Measurements from ENCODE around the gene COMMD6.

COMMD6 gene

DNA sequence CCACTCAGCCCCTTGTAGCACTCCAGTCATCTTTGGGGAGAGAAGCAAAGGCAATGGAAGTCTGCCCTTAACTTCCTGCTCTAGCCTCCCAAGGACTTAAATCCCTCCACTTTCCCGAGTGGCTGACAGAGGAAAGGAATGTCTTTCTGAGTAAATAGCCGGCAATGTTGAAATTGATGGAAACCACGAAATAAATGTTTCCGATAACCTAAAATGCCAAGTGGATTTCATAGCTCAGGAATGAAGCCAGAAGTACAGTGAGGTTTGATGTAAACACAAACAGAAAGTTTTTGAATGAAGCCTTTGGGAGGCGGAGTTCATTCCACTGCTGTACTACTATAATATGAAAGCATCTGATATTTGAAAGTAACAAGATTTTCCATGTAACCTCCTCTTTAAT lies 41.7 kb downstream of the COMMD6 start:
- DNase-seq (ENCODE audit: low spot score) = no peak
- TF ChIP-seq, protein P1, sequence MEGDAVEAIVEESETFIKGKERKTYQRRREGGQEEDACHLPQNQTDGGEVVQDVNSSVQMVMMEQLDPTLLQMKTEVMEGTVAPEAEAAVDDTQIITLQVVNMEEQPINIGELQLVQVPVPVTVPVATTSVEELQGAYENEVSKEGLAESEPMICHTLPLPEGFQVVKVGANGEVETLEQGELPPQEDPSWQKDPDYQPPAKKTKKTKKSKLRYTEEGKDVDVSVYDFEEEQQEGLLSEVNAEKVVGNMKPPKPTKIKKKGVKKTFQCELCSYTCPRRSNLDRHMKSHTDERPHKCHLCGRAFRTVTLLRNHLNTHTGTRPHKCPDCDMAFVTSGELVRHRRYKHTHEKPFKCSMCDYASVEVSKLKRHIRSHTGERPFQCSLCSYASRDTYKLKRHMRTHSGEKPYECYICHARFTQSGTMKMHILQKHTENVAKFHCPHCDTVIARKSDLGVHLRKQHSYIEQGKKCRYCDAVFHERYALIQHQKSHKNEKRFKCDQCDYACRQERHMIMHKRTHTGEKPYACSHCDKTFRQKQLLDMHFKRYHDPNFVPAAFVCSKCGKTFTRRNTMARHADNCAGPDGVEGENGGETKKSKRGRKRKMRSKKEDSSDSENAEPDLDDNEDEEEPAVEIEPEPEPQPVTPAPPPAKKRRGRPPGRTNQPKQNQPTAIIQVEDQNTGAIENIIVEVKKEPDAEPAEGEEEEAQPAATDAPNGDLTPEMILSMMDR (IDR thresholded peaks at IDR 0.05; ENCODE audit: extremely low read depth, insufficient read depth, missing control alignments) = no peak
- in situ Hi-C loops (cut with MboI; ENCODE audit: low pct_unique_long_range_greater_than_20kb, low sequenced_read_pairs, unreplicated experiment) = no loop called here

DNA sequence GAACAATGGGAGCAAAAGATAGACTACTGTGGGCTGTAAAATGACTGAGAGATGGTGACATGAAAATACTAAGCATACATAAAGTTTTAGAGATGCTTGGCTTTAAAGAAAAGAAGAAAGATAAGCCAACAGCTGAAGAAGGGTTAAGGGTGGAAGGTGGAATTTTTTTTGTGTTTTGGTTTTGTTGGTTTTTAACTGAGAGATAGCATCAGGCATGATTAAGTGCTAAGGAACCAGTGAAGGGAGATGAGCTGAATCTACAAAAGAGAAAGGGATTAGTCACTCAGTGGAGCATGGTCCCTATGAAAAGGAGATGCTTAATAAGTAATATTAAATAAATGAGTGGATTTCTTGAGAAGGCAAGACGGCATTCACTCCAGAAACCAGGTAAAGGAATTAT lies 43.1 kb downstream of the COMMD6 start:
- in situ Hi-C loops (cut with MboI; ENCODE audit: low pct_unique_long_range_greater_than_20kb, low sequenced_read_pairs, unreplicated experiment) = no loop called here
- no peak for DNase-seq (ENCODE audit: low spot score)
- TF ChIP-seq, protein P1 (IDR thresholded peaks at IDR 0.05; ENCODE audit: extremely low read depth, insufficient read depth, missing control alignments) = no peak

- DNase-seq (ENCODE audit: low spot score) = no peak
- in situ Hi-C loops (cut with MboI; ENCODE audit: low pct_unique_long_range_greater_than_20kb, low sequenced_read_pairs, unreplicated experiment) = no loop called here
Measured at GRCh38 chr13:75493156-75493555, 44.5 kb downstream of the COMMD6 start.

DNA sequence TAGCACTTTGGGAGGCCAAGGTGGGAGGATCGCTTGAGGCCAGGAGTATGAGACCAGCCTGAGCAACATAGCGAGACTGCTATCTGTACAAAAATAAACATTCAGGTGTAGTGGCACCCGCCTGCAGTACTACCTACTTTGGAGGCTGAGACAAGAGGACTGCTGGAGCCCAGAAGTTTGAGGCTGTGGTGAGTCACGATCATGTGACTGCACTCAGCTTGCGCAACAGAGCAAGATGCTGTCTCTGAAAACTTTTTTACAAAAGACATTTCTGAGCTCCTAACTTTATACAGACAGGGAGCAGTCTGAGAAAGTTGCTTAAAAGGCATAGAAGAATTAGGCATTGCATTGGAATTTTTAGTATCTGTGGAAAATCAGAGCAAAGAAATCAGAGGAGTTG lies 45.3 kb downstream of the COMMD6 start:
- TF ChIP-seq, protein P1 (IDR thresholded peaks at IDR 0.05; ENCODE audit: extremely low read depth, insufficient read depth, missing control alignments) = no peak
- DNase-seq (ENCODE audit: low spot score) = no peak
- in situ Hi-C loops (cut with MboI; ENCODE audit: low pct_unique_long_range_greater_than_20kb, low sequenced_read_pairs, unreplicated experiment) = no loop called here

More at GRCh38 chr13:75493156-75493555, 44.5 kb downstream of the COMMD6 start:
- TF ChIP-seq, protein P1 (IDR thresholded peaks at IDR 0.05; ENCODE audit: extremely low read depth, insufficient read depth, missing control alignments) = no peak

GRCh38 chr13:75491376-75491775 lies 46.3 kb downstream of the COMMD6 start:
- in situ Hi-C loops (cut with MboI; ENCODE audit: low pct_unique_long_range_greater_than_20kb, low sequenced_read_pairs, unreplicated experiment) = no loop called here
- TF ChIP-seq, protein P1 (IDR thresholded peaks at IDR 0.05; ENCODE audit: extremely low read depth, insufficient read depth, missing control alignments) = no peak
- no peak for DNase-seq (ENCODE audit: low spot score)

DNA sequence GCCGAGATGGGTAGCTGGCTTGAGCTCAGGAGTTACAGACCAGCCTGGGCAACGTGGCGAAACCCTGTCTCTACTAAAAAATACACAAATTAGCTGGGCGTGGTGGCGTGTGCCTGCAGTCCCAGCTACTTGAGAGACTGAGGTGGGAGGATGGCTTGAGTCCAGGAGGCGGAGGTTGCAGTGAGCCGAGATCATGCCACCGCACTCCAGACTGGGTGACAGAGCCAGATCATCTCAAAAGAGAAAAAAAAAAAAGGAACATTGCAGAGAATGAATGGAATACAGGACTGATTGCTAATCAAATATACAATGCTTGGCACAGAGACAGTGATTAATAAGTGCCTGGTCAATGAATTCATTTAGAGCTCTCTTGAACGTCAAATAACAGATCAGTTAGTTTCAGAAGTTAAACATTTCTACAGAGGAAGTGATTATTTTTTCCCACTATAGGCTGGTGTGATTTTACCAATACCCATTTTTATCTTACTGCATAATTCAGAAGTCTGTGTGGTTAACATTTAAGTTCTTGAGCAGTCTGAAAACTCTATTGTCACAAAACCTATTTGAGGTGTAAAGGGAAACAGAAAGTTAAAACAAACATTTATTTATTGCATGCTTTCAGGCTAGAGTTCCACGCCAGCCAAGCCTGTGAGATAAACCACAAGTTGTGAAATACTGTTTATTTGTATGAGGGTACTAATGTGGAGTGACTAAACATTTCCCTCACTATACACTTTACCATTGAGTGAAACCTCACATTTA lies 48.0 kb downstream of the COMMD6 start:
- peak; percentile 44 for DNase-seq (ENCODE audit: low spot score)
- in situ Hi-C loops (cut with MboI; ENCODE audit: low pct_unique_long_range_greater_than_20kb, low sequenced_read_pairs, unreplicated experiment) = no loop called here
- TF ChIP-seq, protein P1 (IDR thresholded peaks at IDR 0.05; ENCODE audit: extremely low read depth, insufficient read depth, missing control alignments) = no peak

Data from GM13977 (cell line).